Ovary (tissue), 3 donors: Measurements from ENCODE around the gene ITGB5.

ENCODE experiments used
- CTCF ChIP-seq, 3 donors: fragments of 450-650 bp in 2 of 3; fragments of 200-600 bp in 1 of 3; IDR thresholded peaks; one replicate each; pipeline versions ENCODE4 v1.5.1 to v1.8.0; 2016 to 2022; ENCODE audit warnings: antibody characterized with exemption in 3 of 3, mild to moderate bottlenecking in 1 of 3
- EP300 ChIP-seq: sonication (generic); formaldehyde crosslinking; IDR thresholded peaks from one replicate; pipeline ENCODE4 v1.6.1; 2017; ENCODE audit warnings: antibody characterized with exemption
- donor health status: DM: no; HTN: no; CAD: no.

DNA sequence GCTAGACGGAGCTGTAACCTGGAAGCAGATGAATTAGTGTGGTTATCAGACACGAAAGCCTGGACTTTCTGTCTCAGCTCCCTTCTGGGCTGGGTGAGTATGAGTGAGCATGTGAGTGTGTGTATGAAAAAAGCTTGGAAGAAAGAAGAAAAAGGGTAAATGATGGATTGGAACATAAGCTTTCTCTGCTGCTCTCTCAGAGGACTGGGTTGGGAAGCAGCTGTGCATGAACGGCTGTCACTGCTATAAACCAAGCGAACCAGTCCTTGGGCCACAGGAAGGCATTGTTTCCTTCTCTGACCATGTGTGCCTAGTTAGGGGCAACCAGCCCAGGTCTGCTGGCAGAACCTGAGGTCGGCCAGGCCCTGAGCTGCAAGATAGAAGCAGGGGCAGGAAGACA is 119.9 kb downstream of the ITGB5 start:
- TF ChIP-seq CTCF (IDR thresholded peaks at IDR 0.05) (no peak), EP300 (no peak)
